GM04503 (cell line): ENCODE measurements around the gene NYNRIN.

Experiments used
- DNase-seq: peaks from one replicate; pipeline ENCODE4 v3.0.0-alpha.2; 2012; ENCODE audit warnings: low read depth

NYNRIN gene

DNA sequence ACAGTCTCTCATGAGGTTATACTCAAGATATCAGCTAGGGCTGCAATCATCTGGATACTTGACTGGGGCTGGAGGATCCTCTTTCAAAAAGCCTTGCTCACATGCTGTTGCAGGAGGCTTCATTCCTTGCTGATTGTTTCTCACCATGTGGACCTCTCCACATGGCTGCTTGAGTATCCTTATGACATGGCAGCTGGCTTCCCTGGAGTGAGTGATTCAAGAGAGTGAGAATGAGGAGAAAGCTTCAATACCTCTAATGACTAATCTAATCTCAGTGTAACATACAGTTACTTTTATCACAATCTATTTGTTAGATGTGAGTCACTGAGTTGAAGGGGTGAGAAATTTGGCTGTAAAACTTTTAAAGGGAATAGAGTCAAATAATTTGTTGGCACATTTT is 58.2 kb downstream of the NYNRIN start:
- no peak for DNase-seq

DNA sequence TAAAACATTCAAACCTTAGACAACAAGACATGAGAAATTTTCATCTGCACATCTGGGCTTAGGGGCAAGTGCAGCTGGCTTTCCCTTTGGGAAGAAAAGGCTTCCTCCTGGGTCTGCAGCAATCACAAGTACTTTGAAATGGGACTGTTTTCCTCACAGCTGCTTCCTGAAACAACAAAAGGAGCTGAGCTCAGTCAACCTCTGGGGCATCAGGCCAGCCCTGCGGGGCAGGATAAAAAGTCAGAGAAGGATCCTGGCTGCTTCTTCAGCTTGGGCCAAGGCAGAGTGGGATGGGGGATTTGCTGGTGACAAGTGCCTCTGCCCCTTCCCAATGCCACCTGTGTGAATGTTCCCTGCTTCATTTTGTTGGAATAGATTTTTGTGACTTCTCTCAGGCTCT is 59.9 kb downstream of the NYNRIN start:
- DNase-seq: no peak

DNA sequence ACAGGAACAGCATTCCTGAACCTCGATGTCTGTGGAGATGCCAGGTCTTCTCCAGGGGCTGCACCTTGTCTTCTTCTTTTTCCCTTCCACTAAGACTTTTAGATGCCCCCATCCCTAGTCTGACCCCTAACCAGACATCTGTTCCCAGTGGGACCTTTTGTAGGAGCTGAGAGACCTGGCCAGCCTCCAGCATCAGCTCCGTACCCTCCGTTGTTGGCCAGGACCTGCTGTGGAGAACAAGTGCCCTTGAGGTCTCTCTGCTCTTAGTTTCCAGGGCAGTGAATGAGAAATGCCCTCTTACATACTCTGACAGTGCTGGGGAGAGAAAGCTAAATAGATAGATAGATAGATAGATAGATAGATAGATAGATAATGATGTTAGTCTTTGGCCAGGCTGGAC is 60.5 kb downstream of the NYNRIN start:
- no peak for DNase-seq

DNA sequence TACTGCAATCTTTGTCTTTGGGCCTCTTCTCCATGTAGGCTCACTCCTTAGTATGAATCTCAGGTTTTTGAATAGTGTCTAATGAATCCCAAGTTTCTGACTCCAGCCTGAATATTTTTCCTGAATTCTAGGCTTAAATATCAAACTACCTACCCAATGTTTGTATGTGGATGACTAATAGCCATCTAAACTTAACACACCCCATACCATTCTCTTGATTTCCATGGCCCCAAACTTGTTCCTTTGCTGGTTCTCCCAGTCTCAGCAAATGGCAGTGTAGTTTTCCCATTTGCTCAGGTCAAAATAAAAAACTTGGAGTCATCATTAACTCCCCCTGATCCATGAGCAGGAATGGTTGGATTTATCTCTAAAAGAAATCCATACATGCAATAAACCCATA is 62.5 kb downstream of the NYNRIN start:
- no peak for DNase-seq

DNA sequence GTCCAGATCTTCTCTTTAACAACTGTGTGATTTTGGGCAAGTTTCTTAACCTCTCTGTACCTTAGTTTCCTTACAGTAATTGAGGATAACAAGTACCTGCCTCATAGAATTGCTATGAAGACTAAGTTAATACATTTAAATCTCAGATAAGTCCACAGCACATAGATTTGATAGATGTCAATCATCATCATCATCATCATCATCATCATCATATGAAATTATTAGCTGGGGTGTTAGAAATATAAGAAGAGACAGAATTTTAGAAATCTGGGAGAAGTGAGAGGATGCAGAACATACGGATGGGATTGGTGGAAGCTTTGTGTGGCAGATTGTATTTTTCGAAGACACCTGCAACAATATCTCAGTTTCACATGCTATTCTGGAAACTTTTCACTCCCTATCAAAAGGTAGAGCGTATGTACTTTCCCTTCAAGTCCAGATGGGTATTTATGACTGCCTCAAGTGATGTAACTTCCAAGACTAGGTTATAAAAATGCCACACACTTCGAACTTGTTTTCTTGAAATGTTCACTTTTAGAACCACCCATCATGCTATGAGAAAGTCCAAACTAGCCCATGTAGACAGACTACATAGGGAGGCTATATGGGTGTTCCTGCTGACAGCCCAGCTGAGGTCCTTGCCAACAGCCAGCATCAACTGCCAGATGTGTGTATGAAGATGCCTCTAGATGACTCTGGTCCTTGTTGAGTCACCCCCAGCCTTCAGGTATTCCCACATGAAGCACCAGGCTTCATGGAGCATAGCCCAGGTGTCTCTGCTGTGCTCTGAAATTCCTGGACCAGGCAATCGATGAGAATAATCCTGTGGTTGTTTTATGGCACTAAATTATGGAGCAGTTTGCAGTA is 64.4 kb downstream of the NYNRIN start:
- DNase-seq: no peak

- no peak for DNase-seq
Observed at GRCh38 chr14:24463884-24464785, 65.3 kb downstream of the NYNRIN start.

GRCh38 chr14:24465368-24465767 is 66.6 kb downstream of the NYNRIN start:
- no peak for DNase-seq

DNA sequence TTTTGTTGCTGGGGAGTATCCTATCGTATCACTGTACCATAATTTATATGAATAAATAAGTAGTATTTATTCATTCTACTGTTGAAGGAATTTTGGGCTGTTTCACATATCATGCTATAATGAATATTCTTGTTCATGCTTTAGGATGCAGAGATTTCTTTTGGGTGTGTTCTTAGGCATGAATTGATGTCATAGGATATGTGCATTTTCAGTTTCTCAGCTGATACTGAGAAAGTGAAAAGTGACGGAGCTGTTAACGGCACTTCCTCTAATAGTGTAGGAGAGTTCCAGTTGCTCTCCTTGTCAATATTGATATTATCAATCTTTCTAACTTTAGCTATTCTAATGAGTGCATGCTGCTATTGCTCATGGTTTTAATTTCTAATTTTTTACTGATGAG is 67.0 kb downstream of the NYNRIN start:
- no peak for DNase-seq
